HG02870 (cell line): ENCODE results near the gene CAMK4.

Source experiments
- ATAC-seq: cut with Tn5 transposase; IDR thresholded peaks from one replicate; pipeline ENCODE4 v1.9.1; 2021; ENCODE audit warnings: mild to moderate bottlenecking, moderate library complexity; ENCODE audit not compliant: unreplicated experiment

CAMK4 gene

DNA sequence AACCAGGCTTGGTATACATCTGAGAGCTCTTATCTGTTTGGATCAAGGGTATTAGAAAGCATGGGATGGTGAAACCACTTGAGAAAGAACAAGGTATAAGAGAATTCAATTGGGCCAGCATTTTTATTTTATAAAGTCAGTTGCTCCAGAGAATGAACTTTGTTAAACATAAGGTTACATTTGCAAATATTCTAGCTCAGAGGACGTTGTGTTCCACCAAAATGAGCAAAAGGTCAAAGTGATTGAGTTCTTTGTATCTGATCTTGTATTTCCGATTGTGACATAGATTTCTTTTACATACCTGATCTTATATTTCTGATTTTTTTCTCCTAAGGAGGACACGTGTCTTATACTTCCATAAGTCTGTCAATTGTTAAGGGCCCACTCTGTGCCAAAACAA is 296.7 kb downstream of the CAMK4 start:
- no peak for ATAC-seq

DNA sequence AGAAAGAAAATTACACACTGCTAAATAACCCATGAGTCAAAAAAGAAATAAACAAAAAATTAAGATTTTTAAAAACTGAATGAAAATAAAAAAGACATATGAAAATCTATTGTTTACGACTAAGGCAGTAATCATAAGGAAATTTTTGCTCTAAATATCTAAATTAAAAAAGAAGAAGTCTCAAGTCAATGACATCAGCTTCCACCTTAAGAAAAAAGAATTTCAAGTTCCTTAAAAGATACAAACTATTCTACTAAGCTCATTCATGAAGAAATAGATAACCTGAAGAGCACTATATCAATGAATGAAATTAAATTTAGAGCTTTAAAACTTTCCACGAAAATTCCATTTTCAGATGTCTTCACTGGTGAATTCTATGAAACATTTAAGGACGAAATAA is 303.9 kb downstream of the CAMK4 start:
- ATAC-seq: no peak

DNA sequence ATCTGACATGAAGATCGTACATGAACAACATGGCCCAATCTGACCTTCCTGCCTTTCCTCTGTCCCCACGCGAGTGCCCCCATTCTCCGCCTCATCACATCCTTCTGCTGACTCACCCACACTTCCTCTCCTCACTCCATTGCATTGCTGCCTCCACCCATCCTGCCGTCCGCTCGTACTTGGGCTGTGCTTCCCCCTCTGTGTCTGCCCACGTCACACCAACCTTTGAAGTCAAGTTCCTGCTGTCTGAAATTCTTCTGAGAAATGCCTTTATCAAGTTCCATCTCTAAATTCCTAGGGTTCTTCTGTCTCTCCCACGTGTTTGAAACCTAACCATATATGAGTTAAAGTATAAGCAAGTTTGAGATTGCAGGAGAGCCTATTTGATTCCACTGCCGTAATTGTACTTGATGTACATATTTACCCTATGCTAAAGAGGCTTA is 306.1 kb downstream of the CAMK4 start:
- peak; percentile 91 for ATAC-seq

GRCh38 chr5:111532886-111533582 is 308.9 kb downstream of the CAMK4 start:
- no peak for ATAC-seq

DNA sequence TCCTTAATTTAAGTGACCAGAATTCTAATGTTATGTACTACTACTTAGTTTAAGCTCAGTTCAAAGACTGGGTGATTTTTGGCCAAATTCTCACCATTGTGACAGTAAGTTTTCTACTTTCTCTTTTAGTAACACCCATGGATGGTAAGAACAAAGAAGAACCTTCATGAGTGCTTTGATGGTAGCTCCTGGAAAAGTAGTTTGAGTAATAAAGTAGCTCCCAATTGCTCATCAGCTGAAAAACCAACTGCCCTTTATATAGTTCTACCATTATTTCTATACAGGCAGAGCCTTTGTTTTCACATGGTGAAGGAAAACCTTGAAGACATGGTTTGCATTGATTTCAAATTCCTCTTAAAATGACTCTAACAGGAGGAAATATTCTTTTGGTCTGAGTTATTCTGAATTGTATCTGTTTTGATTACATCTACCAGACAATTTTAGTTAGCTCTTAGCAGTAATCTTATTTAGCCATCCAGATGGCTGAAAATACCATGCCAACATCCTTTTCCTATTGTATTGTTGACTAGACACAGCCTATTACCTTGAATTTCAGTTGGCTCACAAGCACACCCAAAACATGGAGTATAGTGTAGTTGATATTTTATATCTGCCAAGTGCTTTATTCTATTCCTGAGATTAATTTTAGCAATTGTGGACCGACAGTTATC is 311.8 kb downstream of the CAMK4 start:
- ATAC-seq: no peak

GRCh38 chr5:111537141-111538024 is 313.2 kb downstream of the CAMK4 start:
- ATAC-seq: no peak
